Glomerular visceral epithelial cell (primary cell): ENCODE results near the gene CRTAP.
"Not testable (repeated sequence)": the region's sequence is repeated elsewhere in the genome, so short reads cannot be mapped to it uniquely, and the experiment has no call there.

Experiments
- DNase-seq: peaks from one replicate; pipeline ENCODE4 v3.0.0-alpha.2; 2016; ENCODE audit errors: extremely low spot score

Gene CRTAP

DNA sequence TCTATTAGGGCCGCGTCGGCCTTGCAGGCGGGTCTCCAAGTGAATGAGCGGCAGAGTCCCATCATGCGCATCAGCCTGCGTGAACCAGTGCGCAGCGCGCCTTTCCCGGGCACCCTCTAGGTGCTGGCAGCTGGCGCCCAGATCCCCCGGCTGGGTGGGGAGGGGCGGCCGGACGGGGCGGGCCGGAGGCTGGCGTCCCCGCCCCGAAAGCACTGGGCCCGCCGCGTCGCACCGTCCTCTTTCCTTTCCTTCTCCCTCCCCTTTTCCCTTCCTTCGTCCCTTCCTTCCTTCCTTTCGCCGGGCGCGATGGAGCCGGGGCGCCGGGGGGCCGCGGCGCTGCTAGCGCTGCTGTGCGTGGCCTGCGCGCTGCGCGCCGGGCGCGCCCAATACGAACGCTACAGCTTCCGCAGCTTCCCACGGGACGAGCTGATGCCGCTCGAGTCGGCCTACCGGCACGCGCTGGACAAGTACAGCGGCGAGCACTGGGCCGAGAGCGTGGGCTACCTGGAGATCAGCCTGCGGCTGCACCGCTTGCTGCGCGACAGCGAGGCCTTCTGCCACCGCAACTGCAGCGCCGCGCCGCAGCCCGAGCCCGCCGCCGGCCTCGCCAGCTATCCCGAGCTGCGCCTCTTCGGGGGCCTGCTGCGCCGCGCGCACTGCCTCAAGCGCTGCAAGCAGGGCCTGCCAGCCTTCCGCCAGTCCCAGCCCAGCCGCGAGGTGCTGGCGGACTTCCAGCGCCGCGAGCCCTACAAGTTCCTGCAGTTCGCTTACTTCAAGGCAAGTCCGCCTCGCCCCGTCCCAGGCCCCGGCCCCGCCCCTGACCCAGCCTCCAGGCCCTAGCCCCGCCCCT is at the start of gene CRTAP:
Gene CRTAP (plus strand): TSS at position 243 of the 850 bp plus-strand sequence. CDS start 64 bp downstream, at position 307.
- peak; percentile 97 for DNase-seq

DNA sequence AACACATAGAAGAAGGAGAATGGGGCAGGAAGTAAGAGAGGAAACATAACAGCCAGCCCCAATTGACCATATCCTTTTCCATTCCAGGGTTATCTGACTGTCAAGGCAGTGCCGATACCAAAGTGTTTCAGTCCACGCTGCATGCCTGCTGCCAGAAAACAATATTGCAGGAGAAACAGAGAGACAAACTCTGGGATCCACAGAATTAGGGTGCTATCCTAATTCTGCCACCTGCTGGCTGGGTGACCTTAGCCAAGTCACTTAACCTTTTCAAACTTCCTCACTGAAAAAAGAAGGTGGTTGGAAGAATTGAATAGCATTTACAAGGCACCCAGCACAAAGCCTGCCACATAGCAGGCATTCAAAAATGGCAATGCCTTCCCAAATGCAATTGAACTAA is 48.9 kb upstream of the CRTAP start:
- DNase-seq, result no peak

- no peak for DNase-seq
Observed at GRCh38 chr3:33067484-33067883, 46.3 kb upstream of the CRTAP start.

DNA sequence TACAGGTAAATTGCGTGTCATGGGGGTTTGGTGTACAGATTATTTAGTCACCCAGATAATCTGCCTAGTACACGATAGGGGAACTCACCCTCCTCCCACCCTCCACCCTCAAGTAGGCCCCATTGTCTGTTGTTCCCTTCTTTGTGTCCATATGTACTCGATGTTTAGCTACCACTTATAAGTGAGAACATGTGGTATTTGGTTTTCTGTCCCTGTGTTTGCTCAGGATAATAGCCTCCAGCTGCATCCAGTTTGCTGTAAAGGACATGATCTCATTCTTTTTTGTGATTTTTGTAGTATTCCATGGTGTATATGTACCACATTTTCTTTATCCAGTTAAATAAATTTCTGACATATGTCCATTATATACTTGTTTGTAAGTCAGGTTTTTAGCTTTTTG is 44.0 kb upstream of the CRTAP start:
- DNase-seq, result not testable (repeated sequence)

- no peak for DNase-seq
Observed at GRCh38 chr3:33071181-33071580, 42.6 kb upstream of the CRTAP start.

GRCh38 chr3:33071946-33072345 is 41.9 kb upstream of the CRTAP start:
- DNase-seq, result no peak

DNA sequence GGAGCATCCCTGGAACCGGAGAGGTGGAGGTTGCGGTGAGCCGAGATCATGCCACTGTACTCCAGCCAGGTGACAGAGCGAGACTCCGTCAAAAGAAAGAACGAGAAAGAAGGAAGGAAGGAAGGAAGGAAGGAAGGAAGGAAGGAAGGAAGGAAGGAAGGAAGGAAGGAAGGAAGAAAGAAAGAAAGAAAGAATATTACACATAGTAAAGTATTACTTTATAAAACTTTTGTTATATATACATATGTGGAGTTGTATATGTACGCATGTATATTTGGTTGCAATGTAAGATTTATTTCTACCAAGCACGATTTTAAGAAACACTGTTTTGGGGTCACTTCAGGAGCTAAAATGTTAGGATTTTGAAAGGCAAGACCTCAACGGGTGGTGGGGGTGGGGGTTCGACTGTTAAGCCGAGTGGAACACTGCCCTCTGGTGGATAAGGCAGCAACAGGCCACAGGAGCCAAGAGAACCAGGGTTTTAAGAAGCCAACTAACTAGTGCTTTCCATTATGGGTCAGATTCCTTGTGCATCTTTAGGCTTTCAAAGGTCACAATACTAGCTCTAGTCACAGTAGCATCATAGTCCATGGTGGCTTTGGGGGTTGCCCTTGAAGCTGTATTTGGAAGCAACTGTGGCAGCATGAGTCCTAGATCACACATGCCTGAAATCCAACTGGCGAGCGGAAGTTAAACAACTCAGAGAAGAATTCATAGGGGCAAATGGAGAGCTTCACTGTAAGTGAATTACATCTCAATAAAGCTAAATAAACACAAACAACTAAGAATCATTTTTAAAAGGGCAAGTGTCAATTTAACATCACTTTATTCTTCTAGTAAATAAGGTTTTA is 39.4 kb upstream of the CRTAP start:
- DNase-seq, result peak; percentile 48

- DNase-seq, result peak; percentile 77
Observed at GRCh38 chr3:33075995-33076394, 37.8 kb upstream of the CRTAP start.

GRCh38 chr3:33076952-33077351 is 36.9 kb upstream of the CRTAP start:
- no peak for DNase-seq

DNA sequence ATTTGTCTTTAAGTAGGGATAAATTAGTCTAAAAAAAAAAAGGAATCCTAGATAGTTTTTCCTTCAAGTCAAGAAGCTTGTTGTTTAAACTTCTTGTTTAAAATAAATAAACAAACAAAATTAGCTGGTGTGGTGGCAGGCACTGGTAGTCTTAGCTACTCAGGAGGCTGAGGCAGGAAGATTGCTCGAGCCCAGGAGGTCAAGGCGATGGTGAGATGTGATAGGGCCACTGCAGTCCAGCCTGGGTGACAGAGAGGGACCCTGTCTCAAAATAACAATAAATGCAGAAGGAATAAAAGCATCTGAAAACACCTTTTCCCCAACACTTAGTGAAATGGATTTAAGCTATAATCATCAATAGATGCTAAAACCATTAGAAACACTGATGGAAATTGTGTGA is 35.8 kb upstream of the CRTAP start:
- no peak for DNase-seq

DNA sequence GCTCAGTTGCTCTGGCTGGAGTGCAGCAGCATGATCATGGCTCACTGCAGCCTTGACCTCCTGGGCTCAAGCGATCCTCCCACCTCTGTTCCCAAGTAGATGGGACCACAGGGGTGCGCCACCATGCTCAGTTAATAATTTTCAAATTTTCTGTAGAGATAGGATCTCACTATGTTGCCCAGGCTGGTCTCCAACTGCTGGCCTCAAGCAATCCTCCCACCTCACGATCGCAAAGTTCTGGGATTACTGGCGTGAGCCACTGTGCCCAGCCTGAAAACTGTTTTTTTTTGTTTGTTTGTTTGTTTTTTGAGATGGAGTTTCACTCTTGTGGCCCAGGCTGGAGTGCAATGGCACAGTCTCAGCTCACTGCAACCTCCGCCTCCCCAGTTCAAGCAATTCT is 34.0 kb upstream of the CRTAP start:
- DNase-seq, result not testable (repeated sequence)

GRCh38 chr3:33081812-33082211 is 32.0 kb upstream of the CRTAP start:
- no peak for DNase-seq

DNA sequence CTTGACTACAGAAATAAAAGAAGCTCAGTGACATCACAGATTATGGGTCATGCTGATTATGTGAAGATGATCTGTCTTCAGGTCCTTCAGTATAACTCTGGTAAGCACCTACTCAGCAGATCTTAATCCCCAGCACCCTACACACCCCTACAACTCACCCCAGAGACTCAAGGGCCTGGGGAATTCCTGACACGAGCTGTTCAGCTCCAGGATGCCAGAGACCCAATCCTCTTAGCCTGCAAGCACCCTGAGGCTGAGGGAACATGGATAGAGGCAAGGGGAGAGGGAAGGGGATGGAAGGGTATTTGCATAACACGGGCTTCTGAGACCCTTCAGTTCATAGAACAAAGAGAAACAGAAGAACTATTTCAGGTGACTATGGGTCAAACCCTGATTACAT is 29.9 kb upstream of the CRTAP start:
- no peak for DNase-seq

DNA sequence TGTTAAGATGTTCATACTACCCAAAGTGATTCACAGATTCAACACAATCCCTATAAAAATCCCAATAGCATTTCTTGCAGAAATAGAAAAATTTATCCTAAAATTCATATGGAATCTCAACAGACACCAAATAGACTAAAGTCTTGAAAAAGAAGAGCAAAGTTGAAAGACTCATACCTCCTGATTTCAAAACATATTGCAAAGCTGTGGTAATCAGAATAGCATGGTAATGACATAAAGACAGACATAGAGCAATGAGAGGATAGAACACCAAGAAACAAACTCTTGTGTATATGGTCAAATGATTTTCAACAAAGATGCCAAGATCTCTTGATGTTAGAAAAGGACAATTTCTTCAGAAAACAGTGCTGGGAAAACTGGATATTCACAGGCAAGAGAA is 25.1 kb upstream of the CRTAP start:
- no peak for DNase-seq

DNA sequence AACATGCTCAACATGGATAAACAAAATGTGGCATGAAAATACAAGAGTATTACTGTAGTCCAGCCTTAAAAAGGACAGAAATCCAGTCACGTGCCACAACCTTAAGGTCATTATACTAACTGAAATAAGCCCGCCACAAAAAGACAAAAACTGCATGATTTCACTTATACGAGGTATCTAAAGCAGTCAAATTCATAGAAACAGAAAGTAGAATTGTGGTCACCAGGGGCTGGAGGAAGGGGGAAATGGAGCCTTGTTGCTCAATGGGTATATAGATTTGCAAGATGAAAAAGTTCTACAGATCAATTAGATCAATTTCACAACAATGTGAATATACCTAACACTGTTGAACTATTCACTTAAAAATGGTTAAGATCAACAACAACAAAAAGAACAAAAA is 24.3 kb upstream of the CRTAP start:
- no peak for DNase-seq

DNA sequence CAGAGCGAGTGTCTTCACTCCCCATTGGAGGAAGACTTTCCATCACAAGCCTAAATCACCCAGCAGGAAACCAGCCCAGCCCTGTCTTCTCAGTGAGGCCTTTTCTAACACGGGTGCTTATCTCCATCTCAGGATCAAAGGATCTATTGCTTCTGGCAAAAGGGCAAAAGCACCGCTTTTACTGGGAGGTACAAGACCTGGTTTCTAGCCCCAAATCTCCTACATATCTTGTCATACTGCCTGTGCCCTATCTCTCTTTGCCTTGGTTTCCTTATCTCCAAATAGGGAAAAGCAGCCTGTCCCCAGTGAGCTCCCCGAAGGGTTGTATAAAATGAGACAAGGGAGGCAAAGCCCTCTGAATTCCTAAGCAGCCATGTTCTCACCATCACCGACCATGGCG is 22.1 kb upstream of the CRTAP start:
- DNase-seq, result no peak

GRCh38 chr3:33092496-33093254 is 21.1 kb upstream of the CRTAP start:
- no peak for DNase-seq

DNA sequence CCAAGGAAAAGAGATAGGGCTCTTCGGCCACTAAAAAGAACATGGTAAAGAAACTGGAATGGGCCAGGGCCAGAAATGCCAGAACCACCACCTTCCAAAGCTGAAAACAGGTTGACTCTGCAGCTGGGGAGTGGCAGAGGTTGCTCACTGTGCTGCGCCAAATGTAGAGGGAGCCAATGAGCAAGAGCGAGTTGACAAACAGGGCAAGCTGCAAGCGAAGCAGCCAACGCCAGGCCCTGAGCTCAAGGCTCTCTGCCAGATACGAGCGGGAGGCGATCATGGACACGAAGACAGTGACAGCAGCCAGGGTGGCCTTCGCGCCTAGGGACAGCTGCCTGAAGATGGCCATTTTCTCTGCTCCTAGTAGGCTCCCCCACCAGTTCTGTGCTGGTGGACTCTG is 20.0 kb upstream of the CRTAP start:
- no peak for DNase-seq

DNA sequence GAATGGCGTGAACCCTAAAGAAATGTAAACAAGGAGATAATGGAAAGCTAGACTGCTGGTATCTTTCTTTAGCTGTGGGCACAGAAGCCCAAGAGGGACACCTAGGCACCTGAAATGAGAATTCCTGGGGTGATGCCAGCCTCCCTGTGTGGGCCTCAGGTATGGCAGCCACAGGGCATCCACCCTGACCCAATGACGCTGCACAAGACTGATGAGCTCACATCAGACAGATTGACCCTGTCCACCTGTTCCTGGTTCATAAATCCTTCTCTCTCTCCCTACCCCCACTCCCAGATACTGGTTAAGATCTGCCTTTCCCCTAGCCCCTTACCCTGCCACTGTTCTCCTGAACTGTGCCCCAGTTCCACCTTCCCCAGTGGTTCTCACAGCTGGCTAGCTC is 18.4 kb upstream of the CRTAP start:
- no peak for DNase-seq

- peak; percentile 38 for DNase-seq
Observed at GRCh38 chr3:33096093-33096868, 17.5 kb upstream of the CRTAP start.

- DNase-seq, result no peak
Observed at GRCh38 chr3:33099109-33099645, 14.6 kb upstream of the CRTAP start.
